H1 (cell line): ENCODE measurements around the gene PRELID1. TPM values are rescaled to one million over a fixed set of nuclear protein-coding genes. Genes with fewer than 3 reads are reported as not detected.

Experiments
- CEBPB ChIP-seq: IDR thresholded peaks from 2 replicates; pipeline ENCODE4 v1.6.1; 2012; ENCODE audit warnings: low read depth, low read length
- SIX5 ChIP-seq: IDR thresholded peaks from 2 replicates; pipeline ENCODE4 v1.6.1; 2011; ENCODE audit warnings: mild to moderate bottlenecking, low read depth, low read length
- SP4 ChIP-seq: IDR thresholded peaks from 2 replicates; pipeline ENCODE4 v1.6.1; 2012; ENCODE audit warnings: low read length, inconsistent platforms
- TBP ChIP-seq: IDR thresholded peaks from 2 replicates; pipeline ENCODE4 v1.6.1; 2011; ENCODE audit warnings: low read depth, low read length, improper control_type of control experiment
- ZNF274 ChIP-seq: IDR thresholded peaks from 2 replicates; pipeline ENCODE4 v1.7.0; 2012; ENCODE audit warnings: low read length, borderline replicate concordance; ENCODE audit errors: extremely low read depth
- polyA plus RNA-seq, 7 experiments: library from polyadenylated mRNA; depleted of rRNA in 3 of 7; stranded (reverse) in 5 of 7; unstranded in 2 of 7; fragments of >200 nt in 5 of 7; fragments of 200-250 nt in 2 of 7; gene quantifications; 1 replicate in 5 of 7; 2 replicates in 1 of 7; 4 replicates in 1 of 7; pipeline versions ENCODE4 v1.2.1 to v1.2.3, GENCODE V29; 2011 to 2013; ENCODE audit warnings: missing spikeins in 2 of 7, mixed read lengths in 2 of 7
- total RNA-seq: library from RNA; stranded (reverse); fragmentation: NEBNext Ultra II Directional; extraction: Animal tissue kit (Norgen Biotek cat#: 25700); gene quantifications from 2 replicates; pipeline ENCODE4 v1.2.1, GENCODE V29; 2021

Gene PRELID1
- total and polyA plus RNA-seq, 2 of the 8 experiments (the other 6 are each of a cell fraction or from before 2014, with no cell fraction given): 272 to 428 TPM

DNA sequence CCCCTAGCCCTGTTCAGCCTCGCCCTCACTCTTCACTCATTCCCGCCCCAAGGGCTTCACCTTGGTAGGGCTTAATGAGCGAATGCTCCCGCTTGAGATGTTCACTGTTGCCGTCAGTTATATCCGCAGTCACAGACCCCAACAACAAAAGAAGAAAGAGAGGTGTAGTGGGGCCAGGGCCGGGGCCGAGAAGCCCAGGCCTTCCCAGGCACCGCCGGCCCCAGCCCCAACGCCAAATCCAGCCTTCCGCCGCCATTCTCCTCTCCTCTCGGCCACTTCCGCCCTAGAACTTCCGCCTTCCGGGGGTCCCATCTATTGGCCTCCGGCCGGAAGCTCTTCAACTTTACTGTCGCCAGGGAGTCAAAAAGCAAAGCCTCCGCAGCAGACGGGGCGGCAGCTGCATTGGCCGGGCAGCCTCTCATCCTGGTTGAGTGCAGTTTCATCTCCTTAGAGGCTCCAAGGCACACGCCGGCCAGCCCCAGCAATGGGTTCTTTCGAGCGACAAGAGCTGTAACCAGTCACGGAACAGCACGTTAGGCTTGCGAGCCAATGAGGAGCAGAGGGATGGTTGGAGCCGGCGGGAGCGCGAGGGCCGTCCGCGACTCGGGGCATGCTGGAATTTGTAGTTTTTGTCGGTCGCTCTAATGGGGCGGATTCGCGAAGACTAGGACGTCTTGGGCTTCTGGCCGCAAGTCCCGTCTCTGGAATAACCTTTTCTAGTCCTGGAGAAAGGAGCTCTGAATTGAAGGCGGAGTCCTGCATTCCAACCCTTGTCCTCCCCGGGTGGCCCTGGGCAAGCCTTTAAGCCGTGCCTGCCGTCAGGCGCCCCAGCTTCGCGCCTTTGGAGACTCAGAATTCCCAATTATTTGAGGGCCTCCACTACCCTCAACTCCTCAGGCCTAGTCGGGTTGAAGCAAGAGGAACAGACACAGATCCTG is 48.1 kb downstream of the PRELID1 start, which contains the start of gene LMAN2 (continued):
- TF ChIP-seq CEBPB (no peak), SIX5 (peak; percentile 77), TBP (peak; percentile 20; the same call in 1 of the 2 replicates), ZNF274 (no peak), SP4 (peak; percentile 95)
- TF ChIP-seq, all 59 proteins: peak for 23
